NB4 (cell line): ENCODE measurements around the gene STIM2.

Experiments
- DNase-seq: peaks from one replicate; pipeline ENCODE4 v3.0.0; 2010; ENCODE audit warnings: low read depth
- H3K4me3 ChIP-seq: one replicate; pipeline ENCODE4 v1.5.1; 2011; ENCODE audit warnings: mild to moderate bottlenecking, low read depth, low read length, moderate library complexity
- CTCF ChIP-seq: IDR thresholded peaks from one replicate; pipeline ENCODE4 v1.5.1; 2012; ENCODE audit warnings: low read depth, low read length
- MAX ChIP-seq: IDR thresholded peaks from 2 replicates; pipeline ENCODE4 v1.6.1; 2011; ENCODE audit warnings: low read depth, low read length
- MYC ChIP-seq: IDR thresholded peaks from 2 replicates; pipeline ENCODE4 v1.6.1; 2011; ENCODE audit warnings: low read depth, low read length
- POLR2A ChIP-seq: IDR thresholded peaks from 2 replicates; pipeline ENCODE4 v1.6.1; 2011; ENCODE audit warnings: mild to moderate bottlenecking; ENCODE audit not compliant: insufficient read length; ENCODE audit errors: extremely low read depth

STIM2 gene

GRCh38 chr4:26829018-26829417, 31.6 kb upstream of the STIM2 start:
- TF ChIP-seq CTCF (no peak), POLR2A (no peak), MYC (no peak), MAX (no peak)
- no peak overlapping the region for H3K4me3 ChIP-seq
- DNase-seq, result no peak

- no peak overlapping the region for H3K4me3 ChIP-seq
- no peak for DNase-seq
- TF ChIP-seq CTCF (no peak), MYC (no peak), POLR2A (no peak)
Measured at GRCh38 chr4:26830033-26830432, 30.6 kb upstream of the STIM2 start.

- TF ChIP-seq MAX (no peak), POLR2A (no peak), CTCF (no peak), MYC (no peak)
- H3K4me3 ChIP-seq, result no peak overlapping the region
Measured at GRCh38 chr4:26830701-26831100, 29.9 kb upstream of the STIM2 start.

GRCh38 chr4:26836539-26836938, 24.1 kb upstream of the STIM2 start:
- DNase-seq, result no peak
- no peak for TF ChIP-seq MYC
- no peak for TF ChIP-seq MAX
- TF ChIP-seq POLR2A, result no peak
- TF ChIP-seq CTCF, result no peak
- H3K4me3 ChIP-seq, result no peak overlapping the region

More at GRCh38 chr4:26830701-26831100, 29.9 kb upstream of the STIM2 start:
- no peak for DNase-seq

GRCh38 chr4:26837993-26838842, 22.4 kb upstream of the STIM2 start:
- no peak overlapping the region for H3K4me3 ChIP-seq
- DNase-seq, result peak; percentile 67
- TF ChIP-seq CTCF, result no peak
- no peak for TF ChIP-seq POLR2A

GRCh38 chr4:26839016-26839415, 21.6 kb upstream of the STIM2 start:
- TF ChIP-seq POLR2A (no peak), MYC (no peak), CTCF (no peak), MAX (no peak)
- no peak for DNase-seq
- no peak overlapping the region for H3K4me3 ChIP-seq
